Measurements from ENCODE around the gene IQCH. TPM values are rescaled to one million over a fixed set of nuclear protein-coding genes. Genes with fewer than 3 reads are reported as not detected.

The IQCH gene
- total RNA-seq, 1 experiment from 2014 or later: 1.1 TPM

DNA sequence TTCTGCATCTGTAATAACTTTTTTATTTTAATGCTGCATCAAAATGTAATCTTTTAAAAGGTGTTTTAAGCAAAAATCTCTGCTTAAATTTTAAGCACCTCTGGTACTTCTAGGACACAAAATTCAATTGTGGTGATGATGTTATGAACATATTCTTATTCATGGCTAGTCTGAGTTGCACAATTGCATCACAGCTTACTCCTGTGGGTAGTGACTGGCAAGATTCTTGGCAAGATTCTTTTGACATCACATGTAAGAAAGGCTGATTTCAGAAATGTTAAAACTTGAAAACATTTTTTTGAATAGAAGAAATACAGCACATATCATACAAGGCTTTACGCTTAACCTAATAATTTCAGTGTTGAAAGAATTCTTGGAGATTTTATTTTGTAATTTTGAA lies 35.7 kb downstream of the IQCH start:
- H4K91ac ChIP-seq (ENCODE audit: insufficient read length, low read depth, low read length): no peak overlapping the region
- H4K20me1 ChIP-seq (ENCODE audit: control insufficient read depth, insufficient read depth, insufficient read length): no peaks in the 10 kb centered on the region
- H2AFZ ChIP-seq (ENCODE audit: low read length): no peak overlapping the region
- H2BK12ac ChIP-seq (ENCODE audit: insufficient read length, low read depth, low read length): no peak overlapping the region
- no peak overlapping the region for H2BK20ac ChIP-seq (ENCODE audit: low read depth, low read length, poor library complexity, severe bottlenecking)
- no peak overlapping the region for H2BK5ac ChIP-seq (ENCODE audit: insufficient read length, low read length)
- no peak overlapping the region for H4K5ac ChIP-seq (ENCODE audit: insufficient read length, low read depth, low read length)
- Mint-ChIP-seq H3K4me3 (no peak overlapping the region), H3K36me3 (ENCODE audit: insufficient read depth in 1 of 3, low read depth in 3 of 3) (peaks cover 0 to 3% (median 2%) of the 10 kb centered on the region in 3 experiments; a peak in 2 of 7 replicates), H3K27ac (no peak overlapping the region), H3K27me3 (ENCODE audit: low read depth) (no peaks in the 10 kb centered on the region; the same call in 1 of the 2 replicates), H3K4me1 (no peaks in the 10 kb centered on the region), H3K9me3 (peaks cover 3 to 9% of the 10 kb centered on the region in 2 experiments; a peak in 4 of 5 replicates)
- no peak overlapping the region for H3K9ac ChIP-seq (ENCODE audit: extremely low read depth, insufficient read length, low read length)
- no peak overlapping the region for H3K23ac ChIP-seq (ENCODE audit: insufficient read length, low read depth, low read length)
- H3K14ac ChIP-seq (ENCODE audit: insufficient read depth, low read length): no peak overlapping the region
- TF ChIP-seq, protein P1, sequence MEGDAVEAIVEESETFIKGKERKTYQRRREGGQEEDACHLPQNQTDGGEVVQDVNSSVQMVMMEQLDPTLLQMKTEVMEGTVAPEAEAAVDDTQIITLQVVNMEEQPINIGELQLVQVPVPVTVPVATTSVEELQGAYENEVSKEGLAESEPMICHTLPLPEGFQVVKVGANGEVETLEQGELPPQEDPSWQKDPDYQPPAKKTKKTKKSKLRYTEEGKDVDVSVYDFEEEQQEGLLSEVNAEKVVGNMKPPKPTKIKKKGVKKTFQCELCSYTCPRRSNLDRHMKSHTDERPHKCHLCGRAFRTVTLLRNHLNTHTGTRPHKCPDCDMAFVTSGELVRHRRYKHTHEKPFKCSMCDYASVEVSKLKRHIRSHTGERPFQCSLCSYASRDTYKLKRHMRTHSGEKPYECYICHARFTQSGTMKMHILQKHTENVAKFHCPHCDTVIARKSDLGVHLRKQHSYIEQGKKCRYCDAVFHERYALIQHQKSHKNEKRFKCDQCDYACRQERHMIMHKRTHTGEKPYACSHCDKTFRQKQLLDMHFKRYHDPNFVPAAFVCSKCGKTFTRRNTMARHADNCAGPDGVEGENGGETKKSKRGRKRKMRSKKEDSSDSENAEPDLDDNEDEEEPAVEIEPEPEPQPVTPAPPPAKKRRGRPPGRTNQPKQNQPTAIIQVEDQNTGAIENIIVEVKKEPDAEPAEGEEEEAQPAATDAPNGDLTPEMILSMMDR (conservative IDR thresholded peaks at IDR 0.05): no peak
- H2BK120ac ChIP-seq (ENCODE audit: low read depth, low read length, poor library complexity, severe bottlenecking): no peak overlapping the region
- H4K8ac ChIP-seq (replicated peaks; ENCODE audit: insufficient read length, low read depth, low read length): no peak overlapping the region
- no peaks in the 10 kb centered on the region for H3K79me2 ChIP-seq (ENCODE audit: insufficient read depth, low read length)
- H3T11ph ChIP-seq (ENCODE audit: low read length): no peak overlapping the region
- H3K23me2 ChIP-seq (ENCODE audit: insufficient read length, low read depth, low read length, poor library complexity, severe bottlenecking): no peaks in the 10 kb centered on the region
- no CpG with 5 or more reads among the region's 1 CpG for WGBS (ENCODE audit: extremely low coverage, insufficient read length, low lambda C conversion rate)
- H3K79me1 ChIP-seq (ENCODE audit: insufficient read depth, low read depth, low read length, poor library complexity, severe bottlenecking): no peaks in the 10 kb centered on the region
- no peaks in the 10 kb centered on the region for H3K27me3 ChIP-seq (ENCODE audit: insufficient read depth, low read length)
- H3K27ac ChIP-seq (ENCODE audit: insufficient read length, low read depth, low read length): no peak overlapping the region
- H3K56ac ChIP-seq (ENCODE audit: insufficient read length, low read depth, low read length): no peak overlapping the region
- H2BK15ac ChIP-seq (ENCODE audit: low read depth, low read length): no peak overlapping the region
- H3K4me1 ChIP-seq (ENCODE audit: insufficient read depth, low read length): no peaks in the 10 kb centered on the region
- no peak for DNase-seq
- no peak overlapping the region for H3K4ac ChIP-seq (ENCODE audit: low read depth, low read length)
- no peak overlapping the region for H3K4me2 ChIP-seq (ENCODE audit: insufficient read depth, insufficient read length, low read length)
- no peak overlapping the region for H2AK5ac ChIP-seq (ENCODE audit: insufficient read length, low read length)
- H3K18ac ChIP-seq (ENCODE audit: insufficient read length, low read depth, low read length): no peak overlapping the region
- no peaks in the 10 kb centered on the region for H3K9me3 ChIP-seq (ENCODE audit: control insufficient read depth, low read depth, low read length)

Measured in H9 (cell line).